Natural killer cell treated with Interleukin-12 subunit alpha and Interleukin-12 subunit beta and Interleukin-15 and Interleukin-18, amount 100 ng/mL, for 72 hours (primary cell): ENCODE data around the gene ZNF627. TPM values are rescaled to one million over a fixed set of nuclear protein-coding genes. Genes with fewer than 3 reads are reported as not detected.

ENCODE experiments used
- ATAC-seq, 2 donors: fragments of 150-1000 bp; cut with Tn5 transposase in 1 of 2; sonication (Bioruptor Pico), chemical (Tn5 transposase) in 1 of 2; 2 replicates each; pipeline ENCODE4 v1.10.0; 2021
- DNase-seq: peaks from one replicate; pipeline ENCODE4 v3.0.0; 2022; ENCODE audit warnings: low spot score
- H3K27ac Mint-ChIP-seq, 2 donors: 1 replicate in 1 of 2; 2 replicates in 1 of 2; pipeline ENCODE4 v1.8.0; 2022; ENCODE audit warnings: mixed read lengths in 2 of 2, mild to moderate bottlenecking in 1 of 2, moderate library complexity in 1 of 2
- H3K27me3 Mint-ChIP-seq, 2 donors: 1 replicate in 1 of 2; 2 replicates in 1 of 2; pipeline ENCODE4 v1.8.0; 2022; ENCODE audit warnings: mixed read lengths in 2 of 2
- H3K36me3 Mint-ChIP-seq: one replicate; pipeline ENCODE4 v1.8.0; 2022; ENCODE audit warnings: mixed read lengths
- H3K4me1 Mint-ChIP-seq, 2 donors: 1 replicate in 1 of 2; 2 replicates in 1 of 2; pipeline ENCODE4 v1.8.0; 2022; ENCODE audit warnings: low read depth in 2 of 2, mixed read lengths in 2 of 2, mild to moderate bottlenecking in 1 of 2
- H3K4me3 Mint-ChIP-seq: one replicate; pipeline ENCODE4 v1.8.0; 2022; ENCODE audit warnings: mixed read lengths
- H3K9me3 Mint-ChIP-seq: 2 replicates; pipeline ENCODE4 v1.8.0; 2022; ENCODE audit warnings: mixed read lengths
- total RNA-seq, 2 donors: library from RNA; stranded (reverse); gene quantifications; one replicate each; pipeline ENCODE4 v1.2.3, GENCODE V29; 2022

The ZNF627 gene
- total RNA-seq, 2 donors from 2014 or later, result 5.1 to 6.8 TPM

GRCh38 chr19:11657307-11657706, 60.0 kb downstream of the ZNF627 start:
- Mint-ChIP-seq H3K36me3 (peaks cover 4% of the 10 kb centered on the region), H3K9me3 (peaks cover 2% of the 10 kb centered on the region), H3K27me3 (no peaks in the 10 kb centered on the region), H3K4me3 (no peak overlapping the region), H3K27ac (no peak overlapping the region), H3K4me1 (no peaks in the 10 kb centered on the region)
- ATAC-seq, result no peak
- no peak for DNase-seq

GRCh38 chr19:11658970-11659369, 61.7 kb downstream of the ZNF627 start:
- no peaks in the 10 kb centered on the region for H3K27me3 Mint-ChIP-seq
- H3K27ac Mint-ChIP-seq, result no peak overlapping the region
- ATAC-seq, result no peak
- no peak for DNase-seq
- no peaks in the 10 kb centered on the region for H3K4me1 Mint-ChIP-seq
- no peaks in the 10 kb centered on the region for H3K36me3 Mint-ChIP-seq
- H3K4me3 Mint-ChIP-seq, result no peak overlapping the region
- H3K9me3 Mint-ChIP-seq, result no peaks in the 10 kb centered on the region

- Mint-ChIP-seq H3K9me3 (no peaks in the 10 kb centered on the region), H3K36me3 (no peaks in the 10 kb centered on the region), H3K4me3 (no peak overlapping the region), H3K4me1 (no peaks in the 10 kb centered on the region), H3K27ac (no peak overlapping the region), H3K27me3 (no peaks in the 10 kb centered on the region)
- ATAC-seq (no peak), DNase-seq (no peak)
Measured at GRCh38 chr19:11659612-11660011, 62.3 kb downstream of the ZNF627 start.

DNA sequence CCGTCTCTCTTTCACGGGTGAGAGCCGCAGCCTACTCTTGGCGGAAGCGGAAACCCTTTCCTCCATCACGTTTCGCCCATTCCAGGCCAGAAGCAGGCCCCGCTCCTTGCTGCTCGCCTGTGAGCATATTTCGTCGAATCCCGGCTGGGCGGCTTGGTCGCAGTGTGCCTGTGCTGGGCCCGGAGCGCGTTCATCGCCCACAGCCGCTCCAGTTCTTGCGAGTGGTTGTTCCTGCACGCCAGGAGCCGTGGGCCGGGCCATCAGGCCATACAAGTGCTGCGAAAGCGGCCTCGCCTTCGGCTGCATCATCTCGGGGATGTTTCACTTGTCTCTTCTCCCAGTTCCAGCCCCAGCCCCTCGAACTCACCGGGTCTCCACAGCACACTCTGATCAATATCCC, 65.0 kb downstream of the ZNF627 start:
- H3K4me3 Mint-ChIP-seq, result no peak overlapping the region
- no peak overlapping the region for H3K27ac Mint-ChIP-seq
- no peaks in the 10 kb centered on the region for H3K27me3 Mint-ChIP-seq
- no peaks in the 10 kb centered on the region for H3K9me3 Mint-ChIP-seq
- no peaks in the 10 kb centered on the region for H3K4me1 Mint-ChIP-seq
- DNase-seq (no peak), ATAC-seq (no peak)
- no peaks in the 10 kb centered on the region for H3K36me3 Mint-ChIP-seq

DNA sequence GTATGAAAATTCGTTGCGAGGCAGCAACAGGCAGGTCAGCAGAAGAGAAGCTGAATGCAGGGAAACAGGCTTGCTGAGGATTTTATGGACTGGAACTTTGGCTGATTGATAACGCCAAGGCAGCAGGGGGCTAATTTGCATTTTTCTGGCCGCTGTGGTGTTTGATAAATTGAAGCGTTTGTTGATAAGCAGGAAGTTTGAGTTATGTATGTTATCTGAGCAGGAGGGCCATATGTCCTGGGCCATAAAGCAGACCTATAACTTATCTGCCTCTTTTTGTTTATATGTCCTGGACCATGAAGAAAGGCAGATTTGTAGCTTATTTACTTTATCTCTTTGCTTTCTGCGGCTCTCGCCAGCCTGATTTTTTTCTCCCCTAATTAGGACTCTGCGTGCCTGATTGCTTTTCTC, 65.9 kb downstream of the ZNF627 start:
- no peaks in the 10 kb centered on the region for H3K4me1 Mint-ChIP-seq
- DNase-seq (no peak), ATAC-seq (no peak)
- H3K9me3 Mint-ChIP-seq, result no peaks in the 10 kb centered on the region
- H3K27me3 Mint-ChIP-seq, result no peaks in the 10 kb centered on the region
- no peak overlapping the region for H3K27ac Mint-ChIP-seq
- H3K4me3 Mint-ChIP-seq, result no peak overlapping the region
- H3K36me3 Mint-ChIP-seq, result no peaks in the 10 kb centered on the region

Other genes starting within 250 kb of the ZNF627 start
- 10 to 100 TPM in 1 of 2 donors, 1 to 10 TPM in 1; 9.4 to 11.3 TPM for gene PLPPR2, start 242.1 kb upstream of the ZNF627 start, total RNA-seq
- 1 to 10 TPM; 1.6 to 3.0 TPM for gene SWSAP1, start 222.8 kb upstream of the ZNF627 start, total RNA-seq
- 1 to 10 TPM; 3.0 to 5.1 TPM for gene EPOR, start 213.2 kb upstream of the ZNF627 start, total RNA-seq
- gene RGL3, start 178.2 kb upstream of the ZNF627 start, total RNA-seq, result not detected
- not detected for gene ODAD3, start 162.4 kb upstream of the ZNF627 start, total RNA-seq
- gene PRKCSH, start 161.8 kb upstream of the ZNF627 start, total RNA-seq, result 100 to 1,000 TPM; 303 to 321 TPM
- gene ELAVL3, start 116.4 kb upstream of the ZNF627 start, total RNA-seq, result under 1 TPM in 1 of 2 donors, not detected in 1; 0.40 TPM
- 10 to 100 TPM; 23.7 to 23.8 TPM for gene ZNF653, start 91.6 kb upstream of the ZNF627 start, total RNA-seq
- 10 to 100 TPM; 27.0 to 37.3 TPM for gene ECSIT, start 68.3 kb upstream of the ZNF627 start, total RNA-seq
- not detected for gene CNN1, start 58.6 kb upstream of the ZNF627 start, total RNA-seq
- gene ELOF1, start 38.3 kb upstream of the ZNF627 start, total RNA-seq, result 10 to 100 TPM; 58.3 to 95.1 TPM
- 1 to 10 TPM; 3.0 to 3.5 TPM for gene ACP5, start 19.8 kb upstream of the ZNF627 start, total RNA-seq
- 1 to 10 TPM; 2.8 to 3.2 TPM for gene ZNF823, start 141.5 kb downstream of the ZNF627 start, total RNA-seq
- gene ZNF441, start 169.5 kb downstream of the ZNF627 start, total RNA-seq, result 10 to 100 TPM in 1 of 2 donors, 1 to 10 TPM in 1; 6.6 to 11.9 TPM
- 1 to 10 TPM; 1.7 to 1.8 TPM for gene ZNF491, start 201.0 kb downstream of the ZNF627 start, total RNA-seq
- gene ZNF440, start 216.8 kb downstream of the ZNF627 start, total RNA-seq, result 10 to 100 TPM; 16.7 to 20.1 TPM